MV-4-11 (cell line): ENCODE measurements around the gene AOC3.

ENCODE experiments used
- DNase-seq: peaks from one replicate; lab custom pipeline; 2025; lab: John Stamatoyannopoulos, UW

Gene AOC3

GRCh38 chr17:42850954-42851353, at the start of gene AOC3:
Gene AOC3, plus strand, starts transcription at chr17:42851199. Its CDS starts 145 bp downstream, at chr17:42851344.
- DNase-seq: no peak

DNA sequence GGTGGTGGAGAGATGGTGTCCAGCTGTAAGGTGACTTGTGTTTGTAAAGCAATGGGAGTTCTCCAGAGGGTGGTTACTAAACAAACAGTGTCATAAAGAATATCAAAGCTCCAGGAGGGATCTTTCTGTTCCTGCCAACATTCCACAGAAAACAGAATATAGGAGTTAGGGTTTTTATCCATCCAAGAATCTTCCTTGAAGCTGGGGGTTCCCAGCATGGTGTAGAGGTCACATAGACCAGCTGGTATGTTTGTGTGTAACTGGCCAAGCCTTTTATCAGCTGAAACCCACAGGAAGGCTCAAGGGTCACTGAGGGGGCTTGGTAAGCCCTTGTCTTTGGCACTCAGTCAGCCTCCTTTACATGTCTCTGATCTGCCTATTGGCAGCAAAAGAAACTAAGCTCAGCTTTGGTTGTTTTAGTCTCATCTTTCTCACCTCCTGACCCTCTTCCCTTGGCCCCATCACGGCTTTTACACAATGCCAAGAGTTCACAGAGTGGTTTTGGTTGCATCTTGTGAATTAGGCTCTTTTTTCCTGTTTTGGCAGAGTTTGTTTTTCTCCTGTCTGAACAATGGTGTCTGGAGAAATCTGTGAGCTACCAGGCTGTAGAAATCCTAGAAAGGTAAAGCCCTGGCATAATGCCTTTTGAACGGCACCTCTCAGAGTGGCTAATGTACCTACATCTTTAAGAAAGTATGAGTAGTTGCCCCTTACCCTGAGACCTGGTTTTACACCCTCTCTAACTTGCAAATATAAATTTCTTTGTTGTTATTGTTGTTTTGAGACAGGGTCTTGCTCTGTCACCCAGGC, 47.7 kb upstream of the AOC3 start:
- no peak for DNase-seq

DNA sequence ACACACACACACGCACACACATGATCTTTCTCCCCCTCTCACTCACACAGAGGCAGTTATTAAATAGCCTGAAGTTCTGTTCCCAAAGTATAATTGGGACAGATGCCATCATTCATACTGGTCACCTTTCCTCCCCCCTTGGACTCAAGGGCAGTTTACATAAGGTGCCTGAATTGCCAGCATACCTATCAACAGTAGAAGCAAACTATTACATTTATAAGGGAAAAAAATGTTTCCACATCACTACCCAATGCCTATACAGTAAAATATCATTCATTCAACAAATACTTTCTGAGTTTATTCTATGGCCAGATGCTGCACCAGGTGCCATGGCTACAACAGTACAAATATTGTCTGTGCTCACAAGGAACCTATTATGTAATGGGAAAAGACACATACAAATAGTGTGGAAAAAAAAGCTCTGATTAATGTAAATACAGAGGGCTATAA, 46.1 kb upstream of the AOC3 start:
- DNase-seq: no peak

DNA sequence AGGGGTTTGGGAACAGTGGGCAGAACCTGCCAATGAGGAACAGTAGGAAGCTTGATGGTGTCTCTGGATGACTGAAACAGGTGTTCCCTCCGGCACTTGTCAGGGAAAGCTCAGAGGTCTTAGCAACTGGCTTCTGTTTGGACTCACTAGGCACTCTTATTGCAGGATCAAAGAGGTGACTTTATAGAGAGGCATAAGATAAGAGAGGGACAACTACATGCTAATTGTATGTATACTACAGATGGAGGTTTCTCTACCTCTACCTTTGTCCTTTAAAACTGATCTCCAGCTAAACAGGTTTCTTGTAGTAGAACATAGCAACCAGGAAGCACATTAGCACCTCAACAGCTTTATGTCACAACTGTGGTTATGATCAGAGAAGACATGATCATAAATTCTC, 44.8 kb upstream of the AOC3 start:
- no peak for DNase-seq

GRCh38 chr17:42809250-42809649, 41.7 kb upstream of the AOC3 start:
- DNase-seq: peak; percentile 29

- peak; percentile 24 for DNase-seq
These were observed 36.2 kb upstream of the AOC3 start for GRCh38 chr17:42814633-42815399.

DNA sequence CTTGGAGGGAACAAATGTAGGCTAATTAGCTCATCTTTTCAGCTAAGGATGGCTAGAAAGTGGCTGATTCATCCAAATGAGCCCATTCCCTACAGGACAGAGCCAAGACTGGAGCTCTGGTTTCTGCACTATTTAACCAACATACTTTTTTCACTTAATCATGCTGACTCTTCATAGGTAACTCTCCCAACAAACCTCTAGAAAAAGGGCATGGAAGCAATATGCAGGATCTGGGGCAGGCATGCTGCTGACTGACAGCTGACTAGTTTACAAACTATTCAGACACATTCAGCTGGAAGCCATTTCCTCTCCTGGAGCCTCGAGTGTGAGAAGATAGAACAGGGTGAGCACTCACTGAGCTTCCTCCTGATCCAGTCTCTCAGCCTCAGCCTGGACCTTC, 33.1 kb upstream of the AOC3 start:
- DNase-seq: no peak

GRCh38 chr17:42818379-42818778, 32.6 kb upstream of the AOC3 start:
- no peak for DNase-seq

- peak; percentile 52 for DNase-seq
These were observed 31.0 kb upstream of the AOC3 start for GRCh38 chr17:42819939-42820535.

DNA sequence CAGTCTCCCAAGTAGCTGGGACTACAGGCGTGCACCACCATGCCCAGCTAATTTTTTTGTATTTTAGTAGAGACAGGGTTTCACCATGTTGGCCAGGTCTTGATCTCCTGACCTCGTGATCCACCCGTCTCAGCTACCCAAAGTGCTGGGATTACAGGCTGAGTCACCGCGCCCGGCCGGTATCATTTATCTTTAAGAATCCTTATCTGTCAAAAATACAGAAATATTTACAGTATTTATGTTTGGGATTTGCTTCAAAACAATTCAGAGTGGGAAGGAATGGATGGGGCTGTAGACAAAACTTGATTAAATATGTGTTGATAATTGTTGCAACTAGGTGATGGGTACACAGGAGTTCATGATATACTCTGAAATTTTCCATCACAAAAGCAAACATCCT, 29.8 kb upstream of the AOC3 start:
- DNase-seq: no peak

DNA sequence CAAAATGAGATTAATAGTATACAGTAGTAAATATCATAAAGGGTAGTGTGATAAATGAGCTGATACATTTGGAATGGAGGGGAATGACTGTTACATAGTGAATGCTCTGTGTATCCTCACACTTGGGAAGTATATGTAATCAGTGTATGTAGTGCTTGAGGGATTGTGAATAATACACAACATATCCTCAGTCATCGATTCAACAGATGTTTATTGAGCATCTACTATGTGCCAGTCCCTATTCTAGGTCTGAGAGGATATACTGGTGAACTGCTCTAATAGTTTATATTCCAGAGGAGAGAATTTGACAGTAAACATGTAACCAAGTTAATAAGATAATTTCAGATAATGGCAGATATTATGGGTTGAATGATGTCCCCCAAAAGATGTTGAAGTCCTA, 23.5 kb upstream of the AOC3 start:
- DNase-seq: no peak

DNA sequence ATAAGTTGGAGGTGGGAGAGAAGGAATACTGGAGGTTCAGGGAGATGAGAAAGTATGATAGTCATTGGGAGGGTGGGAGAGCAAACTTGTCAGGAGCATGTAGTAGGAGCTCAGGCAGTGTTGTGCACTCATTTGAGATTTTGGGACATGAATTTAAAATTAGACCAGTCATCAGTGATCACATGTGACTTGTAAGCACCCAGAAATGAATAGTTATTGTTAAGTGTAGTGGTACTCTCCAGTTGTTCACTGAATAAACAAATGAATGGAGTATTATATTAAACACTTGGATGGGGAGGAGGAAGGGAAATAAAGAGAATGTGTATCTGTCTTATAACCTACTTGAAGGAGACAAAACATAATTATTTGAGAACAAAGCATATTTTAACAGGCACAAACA, 20.0 kb upstream of the AOC3 start:
- DNase-seq: no peak

DNA sequence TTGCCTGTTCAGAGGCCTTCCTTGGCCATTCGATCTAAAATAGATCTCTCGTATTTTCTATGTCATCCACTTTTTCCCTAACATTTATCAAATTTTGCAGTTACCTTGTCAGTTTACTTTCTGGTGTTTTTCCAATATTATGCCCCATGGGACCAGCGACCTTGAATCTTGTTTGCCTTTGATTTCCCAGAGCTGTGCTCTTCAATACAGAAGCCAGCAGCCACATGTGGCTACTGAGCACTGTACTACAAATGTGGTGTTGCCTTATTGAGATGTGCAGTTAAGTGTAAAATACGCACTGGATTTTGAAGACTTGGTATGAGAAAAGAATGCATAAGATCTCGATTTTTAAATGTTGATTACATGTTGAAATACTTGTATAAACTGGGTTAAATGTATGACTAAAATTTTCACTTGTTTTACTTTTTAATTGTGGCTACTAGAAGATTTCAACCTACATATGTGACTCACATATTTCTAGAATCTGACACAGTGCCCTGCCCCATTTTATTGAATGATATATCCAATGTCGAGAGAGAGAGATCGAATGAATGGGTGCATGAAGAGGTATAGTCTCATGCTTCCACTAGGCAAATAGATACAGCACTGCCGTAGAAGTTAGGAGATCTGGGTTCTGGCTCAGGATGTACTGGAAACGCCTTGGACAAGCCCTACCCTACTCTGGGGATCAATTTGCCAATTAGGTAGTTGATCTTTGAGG, 18.6 kb upstream of the AOC3 start:
- DNase-seq: no peak

DNA sequence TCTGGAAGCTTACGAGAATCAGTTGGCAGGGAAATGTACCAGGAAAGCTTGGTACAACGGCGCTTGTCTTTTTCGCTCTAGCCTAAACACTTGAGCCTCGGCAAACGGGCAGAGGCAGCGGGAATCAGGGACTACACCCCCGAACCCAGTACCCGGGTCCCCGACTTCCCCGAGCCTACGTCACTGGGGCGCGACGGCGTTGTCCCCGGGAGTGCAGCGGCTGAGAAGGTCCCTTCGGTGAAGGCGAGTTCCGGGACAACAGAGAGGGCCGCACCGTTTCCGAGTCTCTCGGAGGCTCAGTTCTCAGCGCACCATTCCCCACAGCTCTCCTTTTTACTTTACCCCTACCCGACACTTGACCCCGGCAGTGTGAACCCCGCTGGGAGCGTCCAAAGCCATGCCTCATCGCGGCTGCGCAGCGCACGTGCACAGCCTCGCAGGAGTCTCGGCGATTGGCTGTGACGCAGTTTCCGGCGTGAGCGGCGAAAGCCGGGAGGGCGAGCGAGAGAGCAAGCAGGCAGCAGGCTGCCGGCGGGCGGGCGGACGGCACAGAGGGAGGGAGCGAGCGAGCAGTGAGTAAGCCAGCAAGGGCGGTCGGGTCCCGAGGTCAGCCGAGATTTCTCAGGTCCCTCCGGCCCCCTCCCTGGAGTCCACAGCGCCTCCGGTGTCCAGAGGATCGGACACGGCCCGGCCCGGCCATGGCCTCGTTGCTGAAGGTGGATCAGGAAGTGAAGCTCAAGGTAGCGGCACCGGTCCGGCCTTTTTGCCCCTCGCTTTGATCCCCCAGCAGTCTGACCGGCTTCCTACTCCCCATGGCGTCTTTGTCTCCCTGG, 17.8 kb upstream of the AOC3 start, which contains the start of gene PSME3:
Gene PSME3, plus strand, starts transcription at position 464 of the 833 bp plus-strand sequence. Its CDS starts 235 bp downstream, at position 699.
- peak; percentile 79 for DNase-seq

DNA sequence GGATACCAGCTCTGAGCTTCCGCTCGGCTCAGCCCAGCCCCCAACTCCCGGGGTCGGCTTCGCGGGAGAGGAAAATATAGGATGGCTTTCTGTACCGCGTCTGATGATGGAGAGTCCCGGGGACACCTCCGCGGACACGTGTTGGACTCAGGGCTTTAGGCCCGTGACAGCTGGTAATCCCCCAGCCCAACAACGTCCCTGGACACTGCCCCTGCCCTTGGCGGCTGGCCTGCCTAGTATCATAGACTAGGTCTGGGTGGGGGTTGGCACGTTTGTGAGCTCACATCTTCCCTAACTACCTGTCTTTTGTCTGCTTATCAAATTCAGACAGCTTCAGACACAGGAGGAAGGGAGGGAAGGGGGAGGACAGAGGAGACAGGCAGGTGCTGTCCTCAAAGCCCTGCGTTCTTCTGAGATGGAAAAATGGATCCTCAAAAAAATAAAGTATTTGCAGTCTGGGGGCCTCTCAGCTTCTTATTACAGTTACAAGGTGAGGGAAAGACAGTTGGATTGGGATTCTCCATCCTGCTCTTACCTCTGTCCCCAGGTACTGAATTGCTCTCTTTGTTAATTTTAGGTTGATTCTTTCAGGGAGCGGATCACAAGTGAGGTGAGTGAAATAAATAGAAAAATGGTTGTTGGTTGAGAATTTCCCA, 17.1 kb upstream of the AOC3 start:
- no peak for DNase-seq

- peak; percentile 34 for DNase-seq
These were observed 15.3 kb upstream of the AOC3 start for GRCh38 chr17:42835732-42836131.

DNA sequence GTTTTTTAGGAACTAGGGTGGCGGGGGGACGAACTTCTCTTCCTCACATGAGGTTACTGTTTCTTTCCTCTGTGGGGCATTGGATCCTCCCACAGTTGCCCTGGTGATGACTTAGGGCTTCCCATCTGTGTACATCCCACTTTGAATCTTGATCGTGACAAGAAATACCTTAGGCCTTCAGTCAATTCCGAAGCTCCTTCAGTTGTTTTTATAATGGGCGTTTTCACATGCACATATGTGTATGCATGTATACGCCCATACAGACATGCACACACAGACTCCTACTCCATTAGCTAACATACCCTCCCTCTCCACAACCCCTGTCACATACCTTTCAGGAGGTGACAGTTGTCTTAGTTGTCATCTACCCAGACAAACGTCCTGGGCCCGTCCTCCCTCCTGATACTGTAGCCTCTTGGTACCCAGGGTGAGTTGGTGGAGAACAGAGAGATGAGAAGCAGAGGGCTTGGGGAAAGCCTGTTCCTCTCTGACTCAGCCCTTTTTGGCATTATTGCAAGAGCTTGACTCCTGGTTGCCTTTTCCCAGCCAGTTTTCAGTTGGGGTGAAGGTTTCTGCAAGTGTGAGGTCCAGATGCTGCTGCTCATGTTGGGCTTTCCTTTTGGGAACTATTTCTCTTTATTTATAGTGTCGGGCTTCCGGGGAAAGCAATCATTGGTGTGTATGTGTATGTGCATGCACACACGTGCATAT, 8.9 kb upstream of the AOC3 start:
- no peak for DNase-seq

- peak; percentile 21 for DNase-seq
These were observed 7.6 kb upstream of the AOC3 start for GRCh38 chr17:42843358-42843934.

GRCh38 chr17:42844271-42844670, 6.7 kb upstream of the AOC3 start, which contains the start of gene AOC2:
Gene AOC2, plus strand, starts transcription at chr17:42844580. Its CDS starts 47 bp downstream, at chr17:42844627.
- DNase-seq: no peak
